IMR-90 (cell line): ENCODE data around the gene DCUN1D3. TPM values are rescaled to one million over a fixed set of nuclear protein-coding genes. Genes with fewer than 3 reads are reported as not detected.

Experiments used
- ATAC-seq: fragments of 200-7000 bp; cut with Tn5 transposase; 2 replicates; pipeline ENCODE4 v1.9.1; 2020; ENCODE audit warnings: low read depth, mild to moderate bottlenecking, moderate library complexity
- BruUV-seq: library from RNA; stranded (reverse); fragments of 400-500 nt; replicated peaks from 2 replicates; lab custom pipeline; 2021; lab: Mats Ljungman, UMichigan
- CTCF ChIA-PET: fragments of 300-600 bp; formaldehyde crosslinking; extraction: SDS; loops from one replicate; lab custom pipeline; 2021; ENCODE audit warnings: antibody characterized with exemption; lab: Yijun Ruan, JAX
- POLR2A ChIA-PET: fragments of 300-600 bp; sonication (Branson Sonifier 250); formaldehyde crosslinking; loops from one replicate; lab custom pipeline; 2022; ENCODE audit warnings: antibody characterized with exemption; ENCODE audit not compliant: unreplicated experiment; lab: Charles Lee
- DNase-seq: peaks from one replicate; pipeline ENCODE4 v3.0.0; 2013
- H2AFZ ChIP-seq: replicated peaks from 2 replicates; pipeline ENCODE3; 2013; ENCODE audit warnings: low read length, mild to moderate bottlenecking; ENCODE audit not compliant: poor library complexity
- H2AK5ac ChIP-seq: 2 replicates; pipeline ENCODE4 v1.6.1; 2013; ENCODE audit warnings: low read depth, low read length, inconsistent platforms
- H2AK9ac ChIP-seq: replicated peaks from 2 replicates; pipeline ENCODE3; 2013; ENCODE audit warnings: mild to moderate bottlenecking, low read depth, low read length, moderate library complexity; ENCODE audit not compliant: poor library complexity
- H2BK120ac ChIP-seq: 2 replicates; pipeline ENCODE4 v1.6.1; 2013; ENCODE audit warnings: low read depth, low read length, inconsistent platforms
- H2BK15ac ChIP-seq: 3 replicates; pipeline ENCODE4 v1.6.1; 2013; ENCODE audit warnings: low read depth, low read length, inconsistent platforms
- H2BK20ac ChIP-seq: 2 replicates; pipeline ENCODE4 v1.6.1; 2013; ENCODE audit warnings: low read depth, mild to moderate bottlenecking, inconsistent platforms, low read length, moderate library complexity
- H2BK5ac ChIP-seq: 2 replicates; pipeline ENCODE4 v1.6.1; 2013; ENCODE audit warnings: mild to moderate bottlenecking, low read depth, low read length, inconsistent platforms; ENCODE audit not compliant: poor library complexity, severe bottlenecking
- H3K14ac ChIP-seq: replicated peaks from 2 replicates; pipeline ENCODE4 v1.6.1; 2013; ENCODE audit warnings: low read depth, low read length, inconsistent platforms
- H3K18ac ChIP-seq: 2 replicates; pipeline ENCODE4 v1.6.1; 2013; ENCODE audit warnings: low read depth, low read length, control low read depth
- H3K23ac ChIP-seq: 2 replicates; pipeline ENCODE4 v1.6.1; 2013; ENCODE audit warnings: low read depth, low read length, inconsistent platforms
- H3K27ac ChIP-seq: 2 replicates; pipeline ENCODE4 v1.5.1; 2013; ENCODE audit warnings: mild to moderate bottlenecking, control low read depth, low read length; ENCODE audit not compliant: insufficient read depth
- H3K27me3 ChIP-seq: 2 replicates; pipeline ENCODE4 v1.6.1; 2013; ENCODE audit warnings: low read length; ENCODE audit not compliant: control insufficient read depth, insufficient read depth
- H3K36me3 ChIP-seq: 2 replicates; pipeline ENCODE4 v1.6.1; 2013; ENCODE audit warnings: low read length, mixed read lengths; ENCODE audit not compliant: control insufficient read depth, insufficient read depth
- H3K4ac ChIP-seq: 2 replicates; pipeline ENCODE4 v1.6.1; 2013; ENCODE audit warnings: low read depth, low read length, inconsistent platforms
- H3K4me1 ChIP-seq: 2 replicates; pipeline ENCODE4 v1.6.1; 2013; ENCODE audit warnings: low read length, mixed read lengths; ENCODE audit not compliant: control insufficient read depth, insufficient read depth
- H3K4me2 ChIP-seq: 2 replicates; pipeline ENCODE4 v1.6.1; 2013; ENCODE audit warnings: low read depth, mild to moderate bottlenecking, control low read depth, low read length, moderate library complexity
- H3K4me3 ChIP-seq: 2 replicates; pipeline ENCODE4 v1.5.1; 2013; ENCODE audit warnings: low read depth, mild to moderate bottlenecking, control low read depth, low read length, moderate library complexity; ENCODE audit not compliant: insufficient read depth
- H3K56ac ChIP-seq: 2 replicates; pipeline ENCODE4 v1.6.1; 2013; ENCODE audit warnings: low read length, inconsistent platforms; ENCODE audit not compliant: insufficient read depth; ENCODE audit errors: extremely low read depth
- H3K79me1 ChIP-seq, 2 experiments: 2 replicates each; pipeline ENCODE4 v1.6.1; 2013; ENCODE audit warnings: low read length in 2 of 2, inconsistent platforms in 1 of 2, low read depth in 1 of 2
- H3K9ac ChIP-seq: 2 replicates; pipeline ENCODE4 v1.6.1; 2013; ENCODE audit warnings: low read depth, low read length, control low read depth
- H3K9me1 ChIP-seq: 2 replicates; pipeline ENCODE4 v1.6.1; 2013; ENCODE audit warnings: low read length, inconsistent platforms; ENCODE audit not compliant: insufficient read depth
- H3K9me3 ChIP-seq: 2 replicates; pipeline ENCODE4 v1.6.1; 2013; ENCODE audit warnings: low read length; ENCODE audit not compliant: control insufficient read depth, insufficient read depth
- H4K20me1 ChIP-seq: 2 replicates; pipeline ENCODE4 v1.6.1; 2013; ENCODE audit warnings: low read length, inconsistent platforms; ENCODE audit not compliant: insufficient read depth
- H4K5ac ChIP-seq: 2 replicates; pipeline ENCODE4 v1.6.1; 2013; ENCODE audit warnings: mild to moderate bottlenecking, low read depth, low read length, control low read depth
- H4K8ac ChIP-seq, 2 experiments: 2 replicates each; pipeline ENCODE4 v1.6.1; 2013; ENCODE audit warnings: low read depth in 2 of 2, low read length in 2 of 2, control low read depth in 1 of 2, inconsistent platforms in 1 of 2
- H4K91ac ChIP-seq: 2 replicates; pipeline ENCODE4 v1.6.1; 2013; ENCODE audit warnings: low read depth, low read length, inconsistent platforms; ENCODE audit not compliant: insufficient read depth
- BHLHE40 ChIP-seq: fragments of 150-350 bp; IDR thresholded peaks from 2 replicates; pipeline ENCODE4 v1.6.1; 2016; ENCODE audit warnings: mild to moderate bottlenecking, low read depth, low read length
- CEBPB ChIP-seq: IDR thresholded peaks from 2 replicates; pipeline ENCODE4 v1.6.1; 2012; ENCODE audit warnings: low read depth, low read length, improper control_type of control experiment
- CHD1 ChIP-seq: IDR thresholded peaks from 2 replicates; pipeline ENCODE4 v1.6.1; 2012; ENCODE audit warnings: low read depth, low read length, improper control_type of control experiment
- ELK1 ChIP-seq: fragments of 150-350 bp; IDR thresholded peaks from 2 replicates; pipeline ENCODE4 v1.6.1; 2016; ENCODE audit warnings: low read depth, mild to moderate bottlenecking, low read length, moderate library complexity, borderline replicate concordance
- MXI1 ChIP-seq: IDR thresholded peaks from 2 replicates; pipeline ENCODE4 v1.6.1; 2012; ENCODE audit warnings: low read depth, mild to moderate bottlenecking, low read length, moderate library complexity, borderline replicate concordance
- NFE2L2 ChIP-seq: fragments of 150-350 bp; IDR thresholded peaks from 2 replicates; pipeline ENCODE4 v1.6.1; 2016; ENCODE audit warnings: low read depth, mild to moderate bottlenecking, low read length
- RAD21 ChIP-seq: IDR thresholded peaks from 2 replicates; pipeline ENCODE4 v1.6.1; 2012; ENCODE audit warnings: low read length, improper control_type of control experiment
- RCOR1 ChIP-seq: IDR thresholded peaks from 2 replicates; pipeline ENCODE4 v1.6.1; 2012; ENCODE audit warnings: mild to moderate bottlenecking, low read length, improper control_type of control experiment; ENCODE audit not compliant: insufficient replicate concordance
- RFX5 ChIP-seq: IDR thresholded peaks from 2 replicates; pipeline ENCODE4 v1.8.0; 2012; ENCODE audit warnings: low read depth, mild to moderate bottlenecking, low read length, moderate library complexity
- SMC3 ChIP-seq: fragments of 150-350 bp; IDR thresholded peaks from 2 replicates; pipeline ENCODE4 v1.6.1; 2016; ENCODE audit warnings: low read depth, mild to moderate bottlenecking, antibody characterized with exemption, low read length, moderate library complexity
- USF2 ChIP-seq: fragments of 150-350 bp; IDR thresholded peaks from 2 replicates; pipeline ENCODE4 v1.6.1; 2017; ENCODE audit warnings: mild to moderate bottlenecking, antibody characterized with exemption, low read length, low read depth
- WGBS, 2 experiments: methylation state at CpG; one replicate each; pipeline versions ENCODE4 v1.1.5 to v1.1.7; 2013; ENCODE audit warnings: missing lambda C conversion rate in 2 of 2; ENCODE audit not compliant: insufficient read length in 1 of 2; ENCODE audit errors: extremely low coverage in 2 of 2; 5-methylcytosine and 5-hydroxymethylcytosine counted together
- dilution Hi-C: fragments of 300-500 bp; cut with HindIII; formaldehyde crosslinking; loops from one replicate; pipeline ENCODE4 v1.14.3; 2018; ENCODE audit warnings: low sequenced_read_pairs; ENCODE audit not compliant: unreplicated experiment
- in situ Hi-C: fragments of 300-500 bp; cut with MboI; formaldehyde crosslinking; loops from 3 replicates; pipeline ENCODE4 v1.14.3; 2019; ENCODE audit warnings: low sequenced_read_pairs, inconsistent platforms, mixed read lengths
- intact Hi-C: fragments of 100-400 bp; cut with micrococcal nuclease; formaldehyde crosslinking; loops from 2 replicates; pipeline ENCODE4 v1.10.0; 2022
- polyA plus RNA-seq, 3 experiments: library from polyadenylated mRNA; depleted of rRNA; stranded (reverse); fragments of >200 nt; gene quantifications; 2 replicates each; pipeline ENCODE4 v1.2.3, GENCODE V29; 2012; ENCODE audit warnings: low replicate concordance in 1 of 3
- total RNA-seq: library from RNA; depleted of rRNA; stranded (reverse); fragments of >200 nt; gene quantifications from 2 replicates; pipeline ENCODE4 v1.2.3, GENCODE V29; 2012

Gene DCUN1D3
- total and polyA plus RNA-seq, 2 of the 4 experiments (the other 2 are of a cell fraction), result 8.1 to 42.3 TPM

- dilution Hi-C loops (no loop called here), intact Hi-C loops (no loop called here), in situ Hi-C loops (no loop called here)
- H3K18ac ChIP-seq, result no peak overlapping the region
- no peak overlapping the region for H2BK5ac ChIP-seq
- ChIA-PET POLR2A (no interaction called here), CTCF (no interaction called here)
- H3K79me1 ChIP-seq, result no peaks in the 10 kb centered on the region
- H3K9me3 ChIP-seq, result no peaks in the 10 kb centered on the region
- no peak overlapping the region for H2AFZ ChIP-seq
- ATAC-seq, result no peak
- no peak overlapping the region for H3K56ac ChIP-seq
- H3K4me3 ChIP-seq, result no peak overlapping the region
- no peak overlapping the region for H2BK120ac ChIP-seq
- H3K23ac ChIP-seq, result no peak overlapping the region
- no peak overlapping the region for H4K8ac ChIP-seq
- H3K9ac ChIP-seq, result no peak overlapping the region
- H4K5ac ChIP-seq, result no peak overlapping the region
- no peak for TF ChIP-seq USF2
- no peak for TF ChIP-seq RFX5
- no peak for TF ChIP-seq MXI1
- TF ChIP-seq CHD1, result no peak
- no peak for TF ChIP-seq NFE2L2
- TF ChIP-seq RCOR1, result no peak
- TF ChIP-seq CEBPB, result no peak
- no peak for TF ChIP-seq BHLHE40
- TF ChIP-seq SMC3, result no peak
- TF ChIP-seq ELK1, result no peak
- no peak for TF ChIP-seq RAD21
- H2AK5ac ChIP-seq, result no peak overlapping the region
- no peak overlapping the region for H3K4me2 ChIP-seq
- WGBS, 2 experiments, result no CpG with 5 or more reads among the region's 3 CpGs
- no peak overlapping the region for H2BK15ac ChIP-seq
- peaks cover 7% of the 10 kb centered on the region for H3K36me3 ChIP-seq
- H3K4me1 ChIP-seq, result no peaks in the 10 kb centered on the region
- DNase-seq, result no peak
- H3K9me1 ChIP-seq, result peaks cover 3% of the 10 kb centered on the region; the same call in 1 of the 2 replicates
- no peaks in the 10 kb centered on the region for H3K27me3 ChIP-seq
- H3K14ac ChIP-seq, result no peak overlapping the region
- H4K91ac ChIP-seq, result no peak overlapping the region
- no TSS peak for BruUV-seq
- no peak overlapping the region for H3K4ac ChIP-seq
- H2BK20ac ChIP-seq, result no peak overlapping the region
- no peak overlapping the region for H3K27ac ChIP-seq
- no peak overlapping the region for H2AK9ac ChIP-seq
- H4K20me1 ChIP-seq, result no peaks in the 10 kb centered on the region
Measured at GRCh38 chr16:20923876-20924275, 23.7 kb upstream of the DCUN1D3 start.
